Hepatocyte (in vitro differentiated cells): ENCODE results near the gene MTX1. TPM values are rescaled to one million over a fixed set of nuclear protein-coding genes. Genes with fewer than 3 reads are reported as not detected.

Experiments
- DNase-seq: peaks from one replicate; pipeline ENCODE4 v3.0.0-alpha.2; 2016; ENCODE audit warnings: low spot score
- H2AFZ ChIP-seq: fragments of 200-600 bp; sonication (generic); 2 replicates; pipeline ENCODE4 v1.6.0; 2016; ENCODE audit warnings: antibody characterized with exemption, mild to moderate bottlenecking
- H3K27ac ChIP-seq: fragments of 200-600 bp; sonication (generic); 2 replicates; pipeline ENCODE4 v1.5.1; 2016; ENCODE audit warnings: mild to moderate bottlenecking
- H3K27me3 ChIP-seq: fragments of 200-600 bp; sonication (generic); 2 replicates; pipeline ENCODE4 v1.6.1; 2016
- H3K36me3 ChIP-seq: fragments of 200-600 bp; sonication (generic); replicated peaks from 2 replicates; pipeline ENCODE4 v1.5.1; 2016; ENCODE audit warnings: low read depth; ENCODE audit not compliant: insufficient read depth
- H3K4me1 ChIP-seq: fragments of 200-600 bp; sonication (generic); 2 replicates; pipeline ENCODE4 v1.5.1; 2016; ENCODE audit warnings: mild to moderate bottlenecking, moderate library complexity; ENCODE audit not compliant: insufficient read depth
- H3K4me2 ChIP-seq: fragments of 200-600 bp; sonication (generic); 2 replicates; pipeline ENCODE4 v1.6.0; 2016
- H3K4me3 ChIP-seq: fragments of 200-600 bp; sonication (generic); 2 replicates; pipeline ENCODE4 v1.5.1; 2016; ENCODE audit warnings: mild to moderate bottlenecking
- H3K79me2 ChIP-seq: fragments of 200-600 bp; sonication (generic); 2 replicates; pipeline ENCODE4 v1.6.0; 2017; ENCODE audit warnings: mild to moderate bottlenecking
- H3K9me2 ChIP-seq: fragments of 200-600 bp; sonication (generic); replicated peaks from 2 replicates; pipeline ENCODE4 v1.6.0; 2017; ENCODE audit warnings: mild to moderate bottlenecking; ENCODE audit not compliant: insufficient read depth
- H3K9me3 ChIP-seq: fragments of 200-600 bp; sonication (generic); 2 replicates; pipeline ENCODE4 v1.5.1; 2016; ENCODE audit warnings: low read depth, mild to moderate bottlenecking
- H4K20me1 ChIP-seq: fragments of 200-600 bp; sonication (generic); 2 replicates; pipeline ENCODE4 v1.6.0; 2016; ENCODE audit warnings: mild to moderate bottlenecking; ENCODE audit not compliant: insufficient read depth, poor library complexity, severe bottlenecking
- EZH2 ChIP-seq: fragments of 200-600 bp; sonication (generic); IDR thresholded peaks from 2 replicates; pipeline ENCODE4 v1.6.1; 2016; ENCODE audit warnings: antibody characterized with exemption, mild to moderate bottlenecking, borderline replicate concordance
- EZH2phosphoT487 ChIP-seq: fragments of 200-600 bp; sonication (generic); IDR thresholded peaks from one replicate; pipeline ENCODE4 v1.6.1; 2018; ENCODE audit warnings: antibody characterized with exemption, mild to moderate bottlenecking, low read depth, moderate library complexity; ENCODE audit not compliant: unreplicated experiment, severe bottlenecking
- WGBS: methylation state at CpG from one replicate; pipeline ENCODE4 v1.1.6; 2016; ENCODE audit warnings: low lambda C conversion rate; ENCODE audit errors: missing lambda C conversion rate; 5-methylcytosine and 5-hydroxymethylcytosine counted together
- polyA plus RNA-seq: library from polyadenylated mRNA; unstranded; fragments of >200 nt; fragmentation: Nextera tagmentation; extraction: Ambion mirVana; gene quantifications from 2 replicates; pipeline ENCODE4 v1.2.1, GENCODE V29; 2016
- total RNA-seq: library from RNA; depleted of rRNA; stranded (reverse); fragments of >200 nt; gene quantifications from 2 replicates; pipeline ENCODE4 v1.2.3, GENCODE V29; 2014
- TF ChIP-seq, protein P1 (sequence below): fragments of 200-600 bp; sonication (generic); IDR thresholded peaks from 2 replicates; pipeline ENCODE4 v1.5.1; 2016; ENCODE audit warnings: antibody characterized with exemption, mild to moderate bottlenecking; ENCODE audit not compliant: poor library complexity

MTX1 gene
- total and polyA plus RNA-seq, 2 experiments from 2014 or later: 42.1 to 78.2 TPM

DNA sequence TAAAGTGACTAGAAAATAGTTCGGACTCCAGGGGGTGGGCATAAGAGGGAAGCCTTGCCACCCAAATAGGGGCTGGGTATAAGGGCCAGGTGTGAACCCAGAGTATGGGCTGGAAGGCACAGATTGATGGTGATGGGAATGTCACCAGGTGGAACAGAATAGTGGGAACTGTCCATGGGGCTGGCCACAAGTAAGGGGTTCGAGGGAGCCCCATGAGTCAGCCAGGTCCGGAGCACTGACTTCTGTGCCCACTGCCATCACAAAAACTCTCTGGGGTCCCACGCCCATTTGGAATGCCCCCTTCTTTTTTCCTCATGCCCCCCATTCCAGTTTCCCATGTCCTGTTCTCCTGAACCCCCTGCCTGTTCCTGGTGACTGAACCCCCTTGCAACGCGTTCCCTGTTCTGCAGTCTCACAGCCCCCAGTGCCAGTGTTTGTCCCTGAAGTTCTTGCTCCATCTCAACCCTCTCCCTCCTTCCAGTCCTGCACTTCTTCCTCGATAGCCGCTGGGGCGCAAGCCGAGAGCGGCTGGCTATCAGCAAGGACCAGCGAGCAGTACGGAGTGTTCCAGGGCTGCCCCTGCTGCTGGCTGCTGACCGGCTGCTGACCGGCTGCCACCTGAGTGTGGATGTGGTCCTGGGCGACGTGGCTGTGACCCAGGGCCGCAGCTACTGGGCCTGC is 27.0 kb upstream of the MTX1 start:
- no peaks in the 10 kb centered on the region for H3K27me3 ChIP-seq
- H3K27ac ChIP-seq: no peak overlapping the region
- no peak overlapping the region for H2AFZ ChIP-seq
- 96% methylated on average over 18 of the region's 18 CpGs for WGBS
- no peak overlapping the region for H3K4me3 ChIP-seq
- H3K9me3 ChIP-seq: no peaks in the 10 kb centered on the region
- H3K4me2 ChIP-seq: no peak overlapping the region
- no peaks in the 10 kb centered on the region for H3K9me2 ChIP-seq
- TF ChIP-seq, protein P1, sequence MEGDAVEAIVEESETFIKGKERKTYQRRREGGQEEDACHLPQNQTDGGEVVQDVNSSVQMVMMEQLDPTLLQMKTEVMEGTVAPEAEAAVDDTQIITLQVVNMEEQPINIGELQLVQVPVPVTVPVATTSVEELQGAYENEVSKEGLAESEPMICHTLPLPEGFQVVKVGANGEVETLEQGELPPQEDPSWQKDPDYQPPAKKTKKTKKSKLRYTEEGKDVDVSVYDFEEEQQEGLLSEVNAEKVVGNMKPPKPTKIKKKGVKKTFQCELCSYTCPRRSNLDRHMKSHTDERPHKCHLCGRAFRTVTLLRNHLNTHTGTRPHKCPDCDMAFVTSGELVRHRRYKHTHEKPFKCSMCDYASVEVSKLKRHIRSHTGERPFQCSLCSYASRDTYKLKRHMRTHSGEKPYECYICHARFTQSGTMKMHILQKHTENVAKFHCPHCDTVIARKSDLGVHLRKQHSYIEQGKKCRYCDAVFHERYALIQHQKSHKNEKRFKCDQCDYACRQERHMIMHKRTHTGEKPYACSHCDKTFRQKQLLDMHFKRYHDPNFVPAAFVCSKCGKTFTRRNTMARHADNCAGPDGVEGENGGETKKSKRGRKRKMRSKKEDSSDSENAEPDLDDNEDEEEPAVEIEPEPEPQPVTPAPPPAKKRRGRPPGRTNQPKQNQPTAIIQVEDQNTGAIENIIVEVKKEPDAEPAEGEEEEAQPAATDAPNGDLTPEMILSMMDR: no peak
- TF ChIP-seq EZH2 (no peak), EZH2phosphoT487 (no peak)
- no peak for DNase-seq
- no peaks in the 10 kb centered on the region for H4K20me1 ChIP-seq
- H3K36me3 ChIP-seq: no peaks in the 10 kb centered on the region
- H3K79me2 ChIP-seq: no peaks in the 10 kb centered on the region
- peaks cover 11% of the 10 kb centered on the region for H3K4me1 ChIP-seq

DNA sequence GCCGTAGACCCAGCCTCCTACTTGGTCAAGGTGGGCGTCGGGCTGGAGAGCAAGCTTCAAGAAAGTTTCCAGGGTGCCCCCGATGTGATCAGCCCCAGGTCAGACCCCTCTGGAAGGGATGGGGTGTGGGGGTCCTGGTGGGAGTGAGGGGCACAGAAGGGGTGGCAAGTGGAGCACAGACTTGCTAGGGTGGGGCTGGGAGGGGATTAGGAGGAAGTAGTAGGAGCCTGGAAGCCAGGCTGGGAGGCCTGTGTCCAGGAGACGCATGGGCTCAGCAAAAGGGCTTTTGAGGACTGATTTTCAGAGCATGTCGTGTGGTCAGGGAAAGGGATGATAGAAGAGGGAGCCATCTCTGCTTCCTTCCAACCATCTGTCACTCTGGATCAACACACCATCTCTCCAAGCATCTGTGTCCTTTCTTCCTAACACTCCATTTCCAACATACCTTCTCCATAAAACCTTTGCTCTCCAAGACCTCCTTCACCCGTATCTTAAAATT is 26.4 kb upstream of the MTX1 start:
- Histone ChIP-seq H3K27me3 (no peaks in the 10 kb centered on the region), H3K9me2 (no peaks in the 10 kb centered on the region), H4K20me1 (no peaks in the 10 kb centered on the region), H3K4me3 (no peak overlapping the region), H3K4me1 (peaks cover 17% of the 10 kb centered on the region), H3K27ac (no peak overlapping the region), H2AFZ (no peak overlapping the region), H3K4me2 (no peak overlapping the region), H3K36me3 (no peaks in the 10 kb centered on the region), H3K9me3 (no peaks in the 10 kb centered on the region), H3K79me2 (no peaks in the 10 kb centered on the region)
- no peak for DNase-seq
- TF ChIP-seq EZH2: no peak
- TF ChIP-seq EZH2phosphoT487: no peak
- TF ChIP-seq, protein P1: no peak
- 96% methylated on average over 7 of the region's 7 CpGs for WGBS

DNA sequence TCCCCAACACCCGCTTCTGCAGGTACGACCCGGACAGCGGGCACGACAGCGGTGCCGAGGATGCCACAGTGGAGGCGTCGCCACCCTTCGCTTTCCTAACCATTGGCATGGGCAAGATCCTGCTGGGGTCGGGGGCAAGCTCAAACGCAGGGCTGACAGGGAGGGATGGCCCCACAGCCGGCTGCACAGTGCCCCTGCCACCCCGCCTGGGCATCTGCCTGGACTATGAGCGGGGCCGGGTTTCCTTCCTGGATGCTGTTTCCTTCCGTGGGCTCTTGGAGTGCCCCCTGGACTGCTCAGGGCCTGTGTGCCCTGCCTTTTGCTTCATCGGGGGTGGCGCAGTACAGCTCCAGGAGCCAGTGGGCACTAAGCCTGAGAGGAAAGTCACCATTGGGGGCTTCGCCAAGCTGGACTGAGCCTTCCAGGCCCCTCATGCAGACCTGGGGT is 24.7 kb upstream of the MTX1 start:
- no peaks in the 10 kb centered on the region for H3K79me2 ChIP-seq
- H3K36me3 ChIP-seq: no peaks in the 10 kb centered on the region
- peaks cover 18% of the 10 kb centered on the region for H3K4me1 ChIP-seq
- no peak overlapping the region for H3K4me2 ChIP-seq
- DNase-seq: no peak
- WGBS: 97% methylated on average over 19 of the region's 20 CpGs
- no peaks in the 10 kb centered on the region for H3K9me2 ChIP-seq
- no peak overlapping the region for H2AFZ ChIP-seq
- H3K27me3 ChIP-seq: no peaks in the 10 kb centered on the region
- no peaks in the 10 kb centered on the region for H3K9me3 ChIP-seq
- TF ChIP-seq EZH2 (no peak), EZH2phosphoT487 (no peak)
- TF ChIP-seq, protein P1: no peak
- no peak overlapping the region for H3K27ac ChIP-seq
- no peak overlapping the region for H3K4me3 ChIP-seq
- H4K20me1 ChIP-seq: no peaks in the 10 kb centered on the region
